HG02759 (cell line): ENCODE results near the gene CCDC116.
"Not testable (repeated sequence)": the region's sequence is repeated elsewhere in the genome, so short reads cannot be mapped to it uniquely, and the experiment has no call there.

Experiments used
- ATAC-seq: cut with Tn5 transposase; IDR thresholded peaks from one replicate; pipeline ENCODE4 v1.9.1; 2021; ENCODE audit warnings: mild to moderate bottlenecking, moderate library complexity; ENCODE audit not compliant: unreplicated experiment

Gene CCDC116

DNA sequence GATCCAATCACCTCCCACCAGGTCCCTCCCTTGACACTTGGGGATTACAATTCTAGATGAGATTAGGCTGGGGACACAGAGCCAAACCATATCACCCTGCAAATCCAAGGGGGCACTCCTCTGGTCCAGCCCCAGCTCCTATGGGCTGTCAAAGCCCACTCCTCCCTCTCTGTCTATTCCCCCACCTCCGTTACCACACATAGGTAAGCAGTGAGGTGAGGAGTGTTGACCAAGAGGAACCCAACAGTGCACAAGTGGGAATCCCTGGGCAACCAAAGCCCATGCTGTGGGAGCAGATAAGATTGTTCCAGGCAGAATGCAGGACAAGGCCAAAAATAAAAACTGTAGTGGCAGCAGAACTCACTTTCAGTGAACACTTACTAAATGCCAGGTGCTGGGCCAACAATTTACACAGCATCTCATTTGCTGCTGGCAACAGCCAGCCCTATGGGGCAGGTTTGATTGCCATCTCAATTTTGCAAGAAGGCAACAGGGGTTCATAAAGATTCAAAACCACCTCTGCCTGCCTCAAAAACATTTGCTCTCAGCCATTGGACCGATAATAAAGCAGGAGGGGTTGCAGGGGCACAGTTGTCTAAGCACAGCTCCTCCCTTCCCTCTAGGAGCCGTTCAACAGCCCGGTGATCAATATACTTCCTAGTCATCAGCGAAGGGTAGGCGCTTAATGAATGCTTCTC, 18.4 kb downstream of the CCDC116 start:
- ATAC-seq, result no peak

DNA sequence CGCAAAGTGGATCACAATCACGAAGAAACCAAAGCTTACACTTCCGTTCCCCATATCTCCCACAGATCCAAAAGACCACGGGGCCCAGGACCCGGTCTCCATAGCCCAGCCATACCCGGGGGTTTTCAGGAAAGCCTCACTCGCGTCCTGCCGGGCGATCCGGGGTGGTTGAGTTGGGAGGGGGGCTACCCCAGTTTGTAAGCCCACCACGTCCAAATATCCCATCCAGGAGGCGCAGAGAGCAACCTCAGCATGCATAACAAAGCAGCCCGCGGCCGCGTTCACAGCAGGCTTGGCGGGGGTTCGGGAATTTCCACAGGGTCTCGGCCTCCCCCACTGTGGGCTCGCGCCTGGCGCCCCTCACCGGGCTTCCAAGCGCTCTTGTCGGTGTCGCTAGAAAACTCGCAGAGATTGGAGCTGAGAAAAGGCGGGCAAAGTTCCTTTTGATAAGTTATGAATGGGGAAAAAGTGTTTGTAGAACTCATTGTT, 19.0 kb downstream of the CCDC116 start:
- peak; percentile 4 for ATAC-seq

DNA sequence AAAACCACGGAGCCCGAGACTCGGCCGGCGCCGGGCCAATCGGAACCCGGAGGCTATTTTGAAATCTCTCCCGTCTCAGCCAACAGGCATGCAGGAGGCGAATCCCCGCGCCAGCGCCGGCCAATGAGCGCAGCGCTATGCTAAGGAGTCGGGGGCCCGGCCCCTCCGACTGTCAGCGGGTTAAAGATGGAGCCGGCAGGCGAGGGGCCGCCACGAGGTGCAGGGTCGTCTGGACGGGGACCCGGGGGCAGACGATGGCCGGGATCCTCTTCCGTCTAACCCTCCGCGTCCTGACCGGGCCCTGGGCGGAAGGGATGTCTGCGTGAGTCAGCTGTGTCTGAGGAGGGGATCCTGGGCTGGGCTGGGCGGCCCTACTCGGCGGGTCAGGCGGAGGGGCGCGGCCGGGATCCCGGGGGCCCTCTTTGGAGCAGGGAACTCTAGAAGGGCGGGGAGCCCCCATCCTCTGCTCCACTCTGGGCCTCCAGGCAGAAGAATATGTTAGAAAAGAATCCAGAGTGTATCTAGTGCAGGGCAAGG, 19.5 kb downstream of the CCDC116 start:
- peak; percentile 90 for ATAC-seq

DNA sequence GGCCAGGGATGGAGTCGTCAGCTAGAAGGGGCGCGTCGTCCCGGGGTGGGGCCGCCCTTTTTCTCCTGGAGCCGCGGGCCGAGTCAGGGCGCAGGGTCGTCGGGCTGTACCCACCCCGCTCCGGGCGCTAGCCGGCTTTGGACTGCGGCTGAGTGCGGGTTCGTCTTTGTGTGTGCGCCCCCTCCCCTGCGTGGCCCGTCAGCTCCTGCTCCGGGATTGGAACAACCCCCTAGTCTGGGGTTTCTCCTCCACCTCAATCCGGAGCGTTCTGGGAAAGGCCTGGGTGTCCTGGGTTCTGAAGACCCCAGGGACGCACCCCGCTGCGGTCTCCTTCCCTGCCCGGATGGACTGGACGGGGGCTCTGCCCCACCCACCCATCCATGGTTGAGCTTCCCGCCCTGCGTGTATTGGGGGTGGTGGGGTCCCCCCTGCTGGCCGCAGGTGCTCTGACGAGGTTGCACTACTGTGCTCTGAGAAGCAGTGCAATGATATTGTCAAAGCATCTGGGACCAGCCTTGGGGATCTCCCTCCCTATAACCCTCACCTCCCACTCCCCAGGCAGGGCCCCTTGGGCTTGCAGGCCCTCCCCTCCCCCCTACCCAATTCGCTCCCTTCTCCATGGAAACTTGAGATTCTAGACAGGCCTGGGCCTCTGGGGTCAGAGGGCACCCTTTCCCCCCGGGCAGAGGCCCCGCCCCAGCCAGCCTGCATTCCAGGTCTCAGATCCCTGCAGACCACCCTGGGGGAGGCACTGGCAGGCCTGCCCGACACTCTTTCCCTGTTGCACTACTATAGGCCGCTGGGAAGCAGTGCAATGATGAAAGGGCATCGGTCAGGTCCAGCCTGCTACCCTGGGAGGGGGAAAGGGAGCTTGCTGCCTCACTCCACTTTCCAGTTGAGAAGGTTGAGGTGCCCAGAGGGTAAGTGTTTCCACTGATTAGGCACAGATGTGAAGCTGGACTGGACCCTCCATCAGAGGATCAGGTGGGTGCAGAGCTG, 20.3 kb downstream of the CCDC116 start:
- ATAC-seq, result no peak

DNA sequence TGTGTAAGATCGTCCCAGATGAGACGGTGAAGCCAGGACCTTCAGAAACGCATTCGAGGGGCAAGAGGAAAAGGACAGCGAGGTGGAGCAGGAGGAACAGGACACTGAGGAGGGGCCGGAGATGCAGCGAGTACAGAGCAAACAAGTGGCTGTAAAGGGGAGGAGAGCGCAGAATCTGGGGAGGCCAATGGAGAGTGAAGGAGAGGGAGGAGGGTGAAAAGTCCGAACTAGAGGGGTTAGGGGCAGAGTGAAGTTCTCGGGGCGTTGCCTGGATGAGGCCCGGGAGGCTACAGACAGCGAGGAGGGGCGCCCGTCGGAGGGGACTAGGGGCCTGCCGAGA, 24.4 kb downstream of the CCDC116 start:
- no peak for ATAC-seq

DNA sequence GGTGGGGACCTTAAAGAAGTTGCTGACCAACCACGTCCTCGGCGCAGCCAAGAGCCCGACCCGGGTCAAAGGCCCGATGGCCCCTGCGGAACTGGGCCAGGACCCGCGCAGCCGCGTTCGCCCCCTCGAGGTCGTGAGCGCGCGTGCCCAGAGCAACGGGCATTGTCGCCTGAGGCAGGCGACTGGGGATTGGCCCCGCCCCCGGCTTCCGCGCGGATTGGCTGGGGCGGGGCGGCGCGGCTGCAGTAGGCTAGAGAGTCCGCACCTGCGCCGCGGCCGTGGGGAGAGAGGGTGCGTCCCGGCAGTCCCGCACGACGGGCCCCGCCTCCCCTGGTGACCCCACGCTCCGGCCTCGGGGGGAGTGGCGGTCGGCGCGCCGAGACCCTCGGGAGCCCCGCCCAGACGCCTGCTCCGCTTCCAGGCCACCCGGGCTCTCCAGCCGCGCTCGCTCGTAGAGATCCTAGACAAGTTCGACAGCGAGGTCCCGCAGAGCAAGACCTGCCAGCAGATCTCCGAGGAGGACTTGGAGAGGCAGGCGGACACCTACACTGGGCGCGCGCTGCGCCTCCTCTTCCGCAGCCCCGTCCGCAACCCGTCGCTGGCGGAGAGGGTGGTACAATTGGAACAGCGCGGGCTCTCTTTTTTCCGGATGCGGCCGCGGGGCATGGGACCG, 24.9 kb downstream of the CCDC116 start:
- ATAC-seq, result peak; percentile 87

DNA sequence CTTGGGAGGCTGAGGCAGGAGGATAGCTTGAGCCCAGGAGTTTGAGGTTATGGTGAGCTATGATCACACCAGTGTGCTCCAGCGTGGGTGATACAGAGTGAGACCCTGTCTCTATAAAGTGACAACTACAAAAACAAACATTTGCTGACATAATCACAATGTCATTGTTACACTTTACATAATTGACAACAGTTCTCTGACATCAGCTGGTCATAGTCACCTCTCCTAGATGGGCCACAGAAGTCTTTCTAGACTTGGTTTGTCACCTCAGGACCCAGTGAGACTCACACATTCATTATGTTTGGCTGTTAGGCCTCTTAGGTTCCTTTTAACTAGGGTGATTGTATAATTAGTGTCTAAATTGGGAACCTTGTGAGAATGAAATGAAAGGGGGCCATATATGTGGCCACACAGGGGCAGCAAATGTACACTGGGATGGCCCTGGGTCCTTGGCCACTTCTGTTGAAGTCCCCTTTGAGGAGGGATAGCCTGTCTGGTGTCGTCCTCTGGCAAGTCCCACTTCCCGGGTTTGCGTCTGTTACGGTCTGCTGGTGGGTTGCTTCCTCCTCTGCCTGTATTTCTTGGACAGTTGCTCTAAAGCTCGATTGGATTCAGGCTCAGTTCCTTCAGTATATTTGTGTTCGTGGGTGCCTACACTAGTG, 27.4 kb downstream of the CCDC116 start:
- ATAC-seq, result no peak

DNA sequence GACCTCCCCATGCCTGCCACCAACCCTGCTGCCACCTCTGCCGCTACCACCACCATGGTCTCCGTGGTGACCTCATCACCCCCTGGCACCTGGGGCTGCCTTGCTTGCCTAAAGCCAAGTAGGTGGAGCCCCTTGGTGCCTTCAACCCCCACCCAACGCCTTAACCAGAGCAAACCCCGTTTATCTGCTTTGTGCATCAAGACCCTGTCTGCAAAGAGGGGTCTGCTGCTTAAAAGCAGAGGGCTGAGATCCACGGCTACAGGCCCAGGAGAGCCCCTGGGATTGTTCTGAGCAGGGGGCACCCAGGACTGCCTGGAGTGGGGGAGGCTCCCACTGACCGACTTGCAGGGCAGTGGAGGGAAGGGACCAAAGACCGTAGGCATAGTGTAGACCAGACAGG, 28.3 kb downstream of the CCDC116 start:
- ATAC-seq, result no peak

DNA sequence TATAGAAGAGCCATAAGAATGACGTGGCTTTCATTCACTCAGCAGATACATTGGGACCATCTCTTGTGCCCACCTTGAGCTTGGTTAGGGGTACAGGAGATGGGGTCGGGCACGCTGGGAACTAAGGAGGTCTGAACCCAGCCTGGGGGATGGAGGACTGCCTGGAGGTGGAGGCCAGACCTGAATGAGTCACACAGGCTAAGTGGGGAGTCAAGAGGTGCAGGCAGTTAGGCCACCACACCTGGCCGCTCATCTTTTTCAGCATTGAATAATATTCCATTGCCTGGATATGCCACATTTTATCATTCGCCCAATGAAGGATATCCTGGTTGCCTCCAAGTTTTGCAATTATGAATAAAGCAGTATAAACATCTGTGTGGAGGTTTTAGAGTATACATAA, 29.4 kb downstream of the CCDC116 start:
- ATAC-seq, result no peak

DNA sequence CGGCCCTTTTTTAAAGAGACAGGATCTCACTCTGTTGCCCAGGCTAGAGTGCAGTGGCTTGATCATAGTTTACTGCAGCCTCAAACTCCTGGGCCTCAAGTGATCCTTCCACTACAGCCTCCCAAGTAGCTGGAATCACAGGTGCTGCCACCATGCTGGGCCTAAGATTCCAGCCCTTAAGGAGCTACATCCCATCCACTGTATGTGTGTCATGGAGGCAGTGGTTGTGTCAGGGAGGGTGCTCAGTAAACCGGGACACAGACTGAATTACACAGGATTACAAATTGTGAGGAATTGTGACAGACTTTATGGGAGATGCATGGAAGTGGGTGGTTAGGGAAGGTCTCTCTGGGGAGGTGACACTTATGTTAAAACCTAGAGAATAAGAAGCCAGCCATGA, 31.2 kb downstream of the CCDC116 start:
- no peak for ATAC-seq

DNA sequence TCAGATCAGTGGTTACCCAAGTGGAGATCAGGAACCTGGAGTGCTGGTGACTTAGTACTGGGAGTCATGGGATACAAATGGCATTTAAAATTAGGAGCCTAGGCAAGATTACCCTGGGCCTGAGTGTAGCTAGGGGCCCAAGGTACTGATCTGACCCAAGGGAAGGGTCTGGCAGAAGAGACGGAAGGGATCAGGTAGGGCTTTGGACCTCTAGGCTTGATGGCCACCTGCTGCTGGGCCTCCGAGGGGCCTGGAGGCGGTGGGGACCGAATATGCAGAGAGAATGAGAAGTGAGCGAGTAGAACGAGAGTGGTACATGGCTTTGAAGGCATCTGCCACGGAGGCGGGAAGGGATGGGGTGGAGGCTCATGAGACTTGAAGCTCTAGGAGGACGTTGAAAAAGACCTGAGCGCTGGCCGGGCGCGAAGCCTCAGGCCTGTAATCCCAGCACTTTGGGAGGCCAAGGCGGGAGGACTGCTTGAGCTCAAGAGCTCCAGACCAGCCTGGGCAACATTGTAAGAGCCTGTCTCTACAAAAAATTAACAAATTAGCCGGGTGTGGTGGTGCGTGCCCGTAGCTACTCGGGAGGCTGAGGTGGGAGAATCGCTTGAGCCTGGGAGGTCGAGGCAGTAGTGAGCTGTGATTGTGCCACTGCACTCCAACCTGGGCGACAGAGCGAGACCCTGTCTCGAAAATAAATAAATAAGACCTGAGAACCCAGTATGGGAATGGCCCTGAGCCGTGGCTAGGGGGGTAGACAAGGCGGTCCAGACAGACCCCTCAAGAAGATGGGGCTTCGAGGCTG, 32.7 kb downstream of the CCDC116 start:
- no peak for ATAC-seq

DNA sequence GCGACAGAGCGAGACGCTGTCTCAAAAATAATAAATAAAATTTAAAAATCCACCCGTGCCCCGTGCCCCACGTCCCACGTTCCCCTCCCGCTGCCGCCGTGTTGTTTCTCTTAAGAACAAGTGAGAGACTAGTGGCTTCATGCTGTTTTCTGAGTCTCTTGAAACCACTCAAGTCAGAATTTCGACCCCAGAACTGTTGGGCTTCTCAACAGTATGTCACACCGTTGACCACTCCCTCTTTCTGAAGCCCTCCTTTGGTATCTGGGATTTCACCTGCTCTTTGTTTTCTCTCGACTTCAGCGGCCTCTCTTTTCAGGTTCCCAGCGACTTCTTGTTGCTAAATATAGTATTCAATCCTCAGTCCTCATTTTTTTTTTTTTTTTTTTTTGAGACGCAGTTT, 34.2 kb downstream of the CCDC116 start:
- no peak for ATAC-seq

DNA sequence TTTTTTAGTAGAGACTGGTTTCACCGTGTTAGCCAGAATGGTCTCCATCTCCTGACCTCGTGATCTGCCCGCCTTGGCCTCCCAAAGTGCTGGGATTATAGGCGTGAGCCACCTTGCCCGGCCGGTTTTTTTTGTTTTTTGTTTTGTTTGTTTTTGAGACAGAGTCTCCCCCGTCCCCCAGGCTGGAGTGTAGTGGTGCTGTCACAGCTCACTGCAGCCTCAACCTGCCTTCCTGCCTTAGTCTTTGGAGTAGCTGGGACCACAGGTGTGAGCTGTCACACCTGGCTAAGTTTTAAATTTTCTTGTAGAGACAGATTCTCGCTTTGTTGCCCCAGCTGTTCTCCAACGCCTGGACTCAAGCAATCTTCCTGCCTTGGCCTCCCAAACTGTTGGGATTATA, 36.5 kb downstream of the CCDC116 start:
- no peak for ATAC-seq

DNA sequence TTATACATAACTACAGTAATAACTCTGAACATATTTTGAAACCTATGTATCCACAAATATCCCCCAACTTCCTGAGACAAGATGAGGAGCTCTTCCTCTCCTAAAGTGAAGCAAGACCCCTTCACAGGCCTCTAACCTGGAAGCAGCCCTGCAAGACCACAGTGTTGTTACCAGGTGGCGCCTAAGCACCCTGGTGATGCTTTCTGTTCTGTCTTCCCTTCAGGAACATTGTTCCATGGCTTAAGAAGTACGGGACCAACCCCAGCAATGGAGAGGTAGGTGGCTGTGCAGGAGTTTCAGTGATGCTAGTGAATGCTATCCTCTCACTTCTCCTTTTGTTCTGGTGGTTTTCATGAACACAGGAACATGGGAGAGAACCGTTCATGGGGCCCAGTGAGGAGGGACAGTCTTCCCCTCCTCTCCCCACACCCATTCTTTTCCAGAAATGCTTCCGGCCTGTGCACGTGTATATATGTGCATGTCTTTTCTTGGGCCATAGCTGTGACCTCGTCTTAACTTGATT, 39.6 kb downstream of the CCDC116 start:
- ATAC-seq, result no peak

DNA sequence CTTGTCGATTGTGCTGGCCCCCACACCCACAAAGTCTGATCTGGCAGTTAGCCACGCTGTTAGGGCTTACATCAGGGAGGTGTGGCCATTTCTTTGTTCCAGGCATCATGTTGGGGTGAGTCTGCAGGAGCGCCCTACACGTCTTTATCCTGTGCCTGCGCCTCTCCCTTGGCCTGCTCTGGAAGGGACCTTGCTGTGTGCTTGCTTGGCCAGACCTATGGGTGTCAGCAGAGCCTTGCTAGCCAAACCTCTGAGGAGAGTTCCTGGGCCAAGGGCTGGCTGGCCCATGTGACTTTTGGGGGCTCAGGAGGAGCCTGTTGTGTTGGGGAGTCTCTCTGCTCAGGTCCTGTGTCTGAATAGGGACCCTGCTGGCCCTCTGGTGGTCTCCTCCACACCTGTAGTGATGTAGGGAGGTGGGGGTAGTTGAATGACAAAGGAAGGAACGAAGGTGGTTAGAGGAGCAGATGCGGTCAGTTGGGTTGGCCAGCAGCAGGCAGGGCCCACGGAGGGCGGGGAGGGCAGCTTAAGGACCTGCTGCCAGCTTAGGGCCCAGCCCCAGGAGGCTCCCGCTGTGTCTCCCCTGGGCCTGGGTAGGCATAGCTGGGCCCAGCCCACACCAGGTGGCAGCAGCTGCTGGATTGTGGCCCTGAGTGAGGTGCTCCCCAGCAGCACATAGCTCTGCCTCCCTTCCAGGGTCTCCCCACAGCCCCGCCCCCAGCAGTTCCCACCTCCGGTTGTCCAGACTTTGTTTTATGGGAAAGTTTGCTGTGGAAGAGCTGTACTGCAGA, 41.2 kb downstream of the CCDC116 start:
- ATAC-seq, result no peak

DNA sequence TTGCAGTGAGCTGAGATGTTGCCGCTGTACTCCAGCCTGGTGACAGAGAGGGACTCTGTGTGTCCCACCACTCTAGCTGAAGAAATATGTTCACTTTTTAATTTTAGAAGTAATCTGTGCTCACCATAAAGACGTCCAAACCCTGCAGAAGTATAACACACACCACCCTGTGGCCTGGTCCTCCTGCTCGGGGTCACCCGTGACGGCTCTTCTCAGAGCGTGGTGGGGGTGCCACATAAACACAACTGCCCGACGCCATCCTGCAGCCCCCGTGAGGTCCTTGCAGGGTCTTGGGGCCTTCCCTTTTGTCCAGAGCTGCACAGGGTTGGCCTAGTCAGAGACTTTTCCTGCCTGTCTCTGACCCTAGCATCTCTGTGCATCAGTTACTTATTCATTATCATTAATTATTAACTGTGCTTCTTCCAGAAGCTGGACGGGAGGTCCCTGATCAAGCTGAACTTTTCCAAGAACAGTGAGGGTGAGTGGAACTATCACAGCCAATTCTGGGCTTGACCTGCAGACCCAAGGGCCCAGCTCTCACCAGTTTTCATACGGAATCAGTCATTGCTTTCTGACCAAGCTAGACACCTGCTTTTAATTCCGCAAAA, 42.2 kb downstream of the CCDC116 start:
- ATAC-seq, result no peak

DNA sequence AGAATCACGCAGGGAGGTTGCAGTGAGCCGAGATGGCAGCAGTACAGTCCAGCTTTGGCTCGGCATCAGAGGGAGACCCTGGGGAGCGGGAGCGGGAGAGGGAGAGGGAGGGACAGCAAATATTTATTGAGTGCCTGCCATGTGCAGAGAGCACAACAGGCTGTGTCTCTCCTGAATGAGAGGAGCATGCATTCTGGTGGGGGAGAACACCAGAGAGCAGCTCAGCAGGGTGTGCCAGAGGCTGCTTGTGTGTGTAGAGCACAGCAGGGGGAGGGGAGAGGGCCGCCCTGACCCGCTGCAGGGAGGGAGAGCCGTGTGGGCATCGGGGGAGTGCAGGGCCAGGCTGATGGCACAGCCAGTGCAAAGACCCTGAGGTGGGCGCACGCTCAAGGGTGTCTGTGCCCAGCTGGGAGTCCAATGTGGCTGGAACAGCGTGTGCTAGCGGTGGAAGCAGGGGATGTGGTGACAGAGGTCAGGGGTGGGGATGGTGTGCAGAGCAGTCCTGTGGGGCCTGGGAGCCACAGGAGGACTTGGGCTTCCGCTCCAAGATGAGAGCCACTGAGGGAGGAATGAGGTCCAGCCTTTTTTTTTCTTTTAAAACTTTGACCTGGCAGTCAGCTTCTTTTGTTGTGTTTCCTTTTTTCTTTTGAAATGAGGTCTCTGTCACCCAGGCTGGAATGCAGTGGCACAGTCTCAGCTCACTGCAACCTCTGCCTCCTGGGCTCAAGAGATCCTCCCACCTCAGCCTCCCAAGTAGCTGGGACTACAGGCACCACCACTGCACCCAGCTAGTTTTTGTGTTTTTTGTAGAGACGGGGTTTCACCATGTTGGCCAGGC, 45.3 kb downstream of the CCDC116 start:
- no peak for ATAC-seq

DNA sequence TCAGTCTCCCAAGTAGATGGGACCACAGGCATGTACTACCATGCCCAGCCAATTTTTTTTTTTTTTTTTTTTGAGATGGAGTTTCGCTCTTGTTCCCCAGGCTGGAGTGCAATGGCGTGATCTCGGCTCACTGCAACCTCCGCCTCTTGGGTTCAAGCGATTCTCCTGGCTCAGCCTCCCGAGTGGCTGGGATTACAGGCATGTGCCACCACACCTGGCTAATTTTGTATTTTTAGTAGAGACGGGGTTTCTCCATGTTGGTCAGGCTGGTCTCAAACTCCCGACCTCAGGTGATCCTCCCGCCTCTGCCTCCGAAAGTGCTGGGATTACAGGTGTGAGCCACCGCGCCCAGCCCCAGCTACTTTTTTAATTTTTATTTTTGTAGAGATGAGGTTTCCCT, 46.3 kb downstream of the CCDC116 start:
- not testable (repeated sequence) for ATAC-seq
